Activated CD4-positive, alpha-beta T cell treated with anti-CD3 and anti-CD28 coated beads for 4 hours (primary cell): ENCODE results near the gene SDHAF4.
"Not testable (repeated sequence)": the region's sequence is repeated elsewhere in the genome, so short reads cannot be mapped to it uniquely, and the experiment has no call there.

Experiments
- DNase-seq, 2 donors: peaks; one replicate each; pipeline ENCODE4 v3.0.0-alpha.2; 2020

SDHAF4 gene

GRCh38 chr6:70566751-70567382, at the start of gene SDHAF4:
SDHAF4 (plus strand) TSS chr6:70566930; CDS start chr6:70566941, 11 bp downstream.
- DNase-seq: peak; percentile 95

DNA sequence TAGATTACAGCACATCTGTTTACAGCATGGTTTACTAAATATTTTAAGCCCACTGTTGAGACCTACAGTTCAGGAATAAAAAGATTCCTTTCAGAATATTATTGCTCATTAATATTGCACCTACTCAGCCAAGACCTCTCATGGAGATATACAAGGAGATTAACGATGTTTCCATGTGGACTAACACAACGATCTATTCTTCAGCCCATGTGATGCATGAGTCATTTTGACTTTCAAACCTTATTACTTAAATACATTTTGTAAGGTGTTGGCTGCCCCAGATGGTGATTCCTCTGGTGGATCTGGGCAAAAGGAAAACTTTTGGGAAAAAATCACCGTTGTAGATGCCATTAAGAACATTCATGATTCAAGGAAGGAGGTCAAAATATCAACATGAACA, 48.0 kb upstream of the SDHAF4 start:
- no peak for DNase-seq

- peak in 1 of 2 donors; percentile 11 for DNase-seq
These were observed 46.2 kb upstream of the SDHAF4 start for GRCh38 chr6:70520575-70520974.

DNA sequence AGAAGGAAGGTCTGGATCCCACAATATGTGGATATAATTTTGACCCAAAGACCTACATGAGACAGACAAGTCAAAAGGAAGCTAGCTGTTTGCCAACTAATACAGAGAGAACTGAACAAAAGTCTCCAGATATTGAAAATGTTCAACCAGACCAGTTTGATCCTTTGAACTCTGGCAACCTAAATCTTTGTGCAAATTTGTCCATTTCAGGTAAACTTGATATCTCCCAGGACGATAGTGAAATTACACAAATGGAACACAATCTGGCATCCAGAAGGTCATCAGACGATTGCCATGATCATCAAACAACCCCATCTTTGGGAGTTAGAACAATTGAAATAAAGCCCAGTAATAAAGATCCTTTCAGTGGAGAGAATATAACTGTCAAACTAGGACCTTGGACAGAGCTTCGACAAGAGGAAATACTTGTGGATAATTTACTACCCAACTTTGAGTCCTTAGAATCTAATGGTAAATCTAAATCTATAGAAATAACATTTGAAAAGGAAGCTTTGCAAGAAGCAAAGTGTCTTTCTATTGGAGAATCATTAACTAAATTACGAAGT, 41.9 kb upstream of the SDHAF4 start:
- no peak for DNase-seq

DNA sequence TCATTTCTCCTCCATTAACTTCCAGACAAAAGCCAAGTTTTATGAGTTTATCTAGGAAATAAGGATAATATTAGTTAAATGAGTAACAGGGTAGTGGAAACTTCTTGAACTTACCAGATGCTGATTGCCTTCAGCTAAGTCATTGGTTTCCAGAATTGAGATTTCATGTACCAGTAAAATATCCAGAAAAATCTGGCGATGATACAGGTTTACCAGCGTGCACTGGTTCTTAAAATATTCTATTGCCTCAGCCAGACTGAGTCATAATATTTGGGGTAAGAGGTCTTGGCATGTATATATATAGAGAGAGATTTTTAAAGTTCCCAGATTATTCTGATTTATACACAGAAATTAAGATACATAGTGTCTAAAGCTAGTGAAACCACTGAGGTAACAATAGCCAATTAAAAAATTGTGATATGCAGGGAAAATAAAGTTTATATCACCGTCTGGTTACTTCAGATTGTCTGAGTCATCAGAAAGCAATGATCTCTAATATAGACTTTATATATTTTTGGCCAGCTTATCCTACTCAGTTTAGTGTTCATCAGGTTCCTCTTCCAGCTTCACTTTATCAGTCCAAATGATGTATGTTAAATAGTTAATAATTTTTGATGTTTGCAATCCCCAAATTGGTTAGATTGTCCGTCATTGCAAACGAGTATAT, 39.5 kb upstream of the SDHAF4 start:
- no peak for DNase-seq

DNA sequence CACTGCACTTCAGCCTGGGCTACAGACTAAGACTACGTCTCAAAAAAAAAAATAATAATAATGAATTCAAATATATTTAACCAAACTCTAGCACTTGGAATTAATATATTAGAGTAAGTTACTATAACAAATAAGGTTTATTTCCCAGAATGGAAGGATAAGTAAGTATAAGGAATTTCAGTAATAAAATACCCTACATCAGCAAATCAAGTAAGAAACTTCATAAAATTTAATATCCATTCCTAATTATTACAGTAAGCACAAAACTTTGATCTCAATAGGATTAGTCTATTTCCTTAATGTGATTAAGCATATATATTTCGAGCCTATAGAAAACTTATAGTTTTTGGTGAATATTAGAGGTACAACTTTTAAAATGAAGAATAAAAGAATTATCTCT, 36.7 kb upstream of the SDHAF4 start:
- no peak for DNase-seq

DNA sequence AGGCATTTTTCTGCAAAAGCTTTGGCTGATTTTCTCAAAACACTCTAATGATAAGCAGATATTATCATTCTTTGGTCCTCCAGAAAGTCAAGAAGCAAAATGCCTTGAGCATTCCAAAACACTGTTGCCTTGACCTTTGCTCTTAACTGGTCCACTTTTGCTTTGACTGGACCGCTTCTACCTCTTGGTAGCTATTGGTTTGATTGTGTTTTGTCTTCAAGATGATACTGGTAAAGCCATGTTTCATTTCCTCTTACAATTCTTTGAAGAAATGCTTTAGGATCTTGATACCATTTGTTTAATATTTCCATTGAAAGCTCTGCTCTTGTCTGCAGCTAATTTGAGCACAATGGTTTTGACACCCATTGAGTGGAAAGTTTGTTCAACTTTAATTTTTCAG, 35.6 kb upstream of the SDHAF4 start:
- DNase-seq: no peak

DNA sequence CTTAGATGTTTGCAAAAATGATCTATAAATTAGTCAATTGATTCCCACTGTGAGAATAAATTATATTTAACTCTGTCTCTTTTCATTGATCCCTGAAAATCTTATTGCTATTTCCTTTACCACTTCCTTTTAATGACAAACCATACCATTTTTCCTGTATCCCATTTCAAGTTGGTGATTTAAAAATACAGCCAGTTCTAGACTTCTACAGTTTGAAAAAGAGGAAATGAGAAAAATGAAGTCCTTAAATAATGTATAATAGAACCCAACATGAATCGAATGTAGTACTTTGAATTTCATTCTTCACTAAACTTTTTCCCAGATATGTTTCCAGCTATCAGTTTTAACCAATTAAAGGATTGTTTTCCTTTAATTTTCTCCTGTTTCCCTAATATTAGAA, 29.5 kb upstream of the SDHAF4 start:
- no peak for DNase-seq

- DNase-seq: no peak
These were observed 28.4 kb upstream of the SDHAF4 start for GRCh38 chr6:70538376-70538775.

- DNase-seq: no peak
These were observed 19.4 kb upstream of the SDHAF4 start for GRCh38 chr6:70547313-70547712.

DNA sequence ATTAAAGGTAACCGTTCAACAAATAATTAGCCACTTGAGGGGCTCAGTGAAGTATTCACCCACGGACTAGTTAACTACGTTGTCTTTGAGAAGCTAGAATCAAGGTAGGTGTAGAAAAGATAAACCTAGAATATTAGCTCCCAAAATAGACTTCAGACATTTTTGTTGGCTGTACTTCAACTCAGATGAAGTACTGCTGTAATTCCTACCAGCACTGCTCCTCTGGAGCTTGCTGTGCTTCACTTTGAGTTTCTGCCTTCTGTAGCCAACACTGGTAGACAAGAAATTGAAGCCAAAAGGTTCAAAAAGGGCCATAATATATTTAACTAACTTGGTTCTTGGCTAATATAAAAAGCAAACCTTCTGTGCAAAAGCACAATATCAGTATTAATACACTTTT, 18.8 kb upstream of the SDHAF4 start:
- no peak for DNase-seq

DNA sequence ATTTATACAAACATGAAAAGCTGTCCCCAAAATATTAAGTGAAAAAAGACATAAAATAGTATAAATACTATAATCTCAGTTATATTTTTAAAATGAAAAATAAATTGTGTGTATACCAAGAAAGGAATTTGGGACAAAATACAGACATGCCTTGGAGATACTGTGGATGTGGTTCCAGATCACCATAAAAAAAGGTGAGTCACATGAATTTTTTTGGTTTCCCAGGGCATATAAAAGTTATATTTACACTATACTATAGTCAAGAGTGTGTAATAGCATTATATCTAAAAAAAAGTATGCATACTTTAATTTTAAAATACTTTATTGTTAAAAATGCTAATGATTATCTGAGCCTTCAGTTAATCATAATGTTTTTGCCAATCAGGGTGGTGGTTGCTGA, 17.4 kb upstream of the SDHAF4 start:
- DNase-seq: no peak

GRCh38 chr6:70551566-70551965, 15.2 kb upstream of the SDHAF4 start:
- DNase-seq: no peak

DNA sequence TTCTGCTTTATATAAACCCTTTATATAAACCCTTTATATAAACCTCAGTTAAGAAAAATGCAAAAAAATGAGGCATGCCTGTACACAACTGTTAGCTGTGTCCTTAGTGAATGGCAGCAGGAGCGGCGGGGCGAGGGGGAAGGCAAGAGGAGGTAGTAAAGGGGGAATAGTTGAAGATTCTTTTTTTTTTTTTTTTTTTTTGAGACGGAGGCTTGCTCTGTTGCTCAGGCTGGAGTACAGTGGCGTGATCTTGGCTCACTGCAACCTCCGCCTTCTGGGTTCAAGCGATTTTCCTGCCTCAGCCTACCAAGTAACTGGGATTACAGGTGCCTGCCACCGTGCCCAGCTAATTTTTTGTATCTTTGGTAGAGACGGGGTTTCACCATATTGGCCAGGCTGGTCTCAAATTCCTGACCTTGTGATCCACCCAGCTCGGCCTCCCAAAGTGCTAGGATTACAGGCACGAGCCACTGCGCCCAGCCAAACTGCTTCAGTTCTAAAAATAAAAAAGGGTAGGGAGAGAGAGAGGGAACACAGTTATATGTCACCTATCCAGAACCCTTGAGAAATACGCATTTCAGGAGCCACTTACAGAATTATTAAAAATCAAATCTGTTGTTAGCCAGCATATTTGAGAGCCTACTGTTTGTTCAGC, 14.3 kb upstream of the SDHAF4 start:
- not testable (repeated sequence) for DNase-seq

- DNase-seq: no peak
These were observed 13.8 kb upstream of the SDHAF4 start for GRCh38 chr6:70552974-70553373.

GRCh38 chr6:70557998-70558397, 8.7 kb upstream of the SDHAF4 start:
- DNase-seq: no peak

- DNase-seq: not testable (repeated sequence)
These were observed 4.3 kb upstream of the SDHAF4 start for GRCh38 chr6:70562401-70562800.

GRCh38 chr6:70563530-70563929, 3.2 kb upstream of the SDHAF4 start:
- DNase-seq: no peak

GRCh38 chr6:70574643-70575042, 7.9 kb downstream of the SDHAF4 start:
- DNase-seq: no peak

- no peak for DNase-seq
These were observed 9.3 kb downstream of the SDHAF4 start for GRCh38 chr6:70575899-70576495.

GRCh38 chr6:70586114-70586513, 19.4 kb downstream of the SDHAF4 start:
- DNase-seq: no peak

DNA sequence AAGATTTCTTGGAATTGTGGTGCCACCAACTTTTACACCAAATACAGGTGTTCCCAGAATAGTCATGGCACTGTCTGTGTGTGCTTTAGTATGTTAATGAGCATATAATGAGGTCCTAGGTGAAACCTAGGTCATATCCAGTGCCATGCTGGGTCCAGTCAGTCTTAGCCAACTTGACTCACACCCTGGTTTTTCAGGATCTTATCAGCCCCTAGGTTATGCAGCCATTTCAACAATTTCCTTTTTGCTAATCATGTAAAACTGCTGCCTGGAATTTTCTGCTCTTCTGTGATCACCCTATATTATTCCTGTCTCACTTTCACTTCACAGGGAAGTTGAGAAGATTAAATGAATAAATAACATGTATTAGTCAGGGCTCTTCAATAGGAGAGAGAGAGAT, 23.7 kb downstream of the SDHAF4 start:
- no peak for DNase-seq

DNA sequence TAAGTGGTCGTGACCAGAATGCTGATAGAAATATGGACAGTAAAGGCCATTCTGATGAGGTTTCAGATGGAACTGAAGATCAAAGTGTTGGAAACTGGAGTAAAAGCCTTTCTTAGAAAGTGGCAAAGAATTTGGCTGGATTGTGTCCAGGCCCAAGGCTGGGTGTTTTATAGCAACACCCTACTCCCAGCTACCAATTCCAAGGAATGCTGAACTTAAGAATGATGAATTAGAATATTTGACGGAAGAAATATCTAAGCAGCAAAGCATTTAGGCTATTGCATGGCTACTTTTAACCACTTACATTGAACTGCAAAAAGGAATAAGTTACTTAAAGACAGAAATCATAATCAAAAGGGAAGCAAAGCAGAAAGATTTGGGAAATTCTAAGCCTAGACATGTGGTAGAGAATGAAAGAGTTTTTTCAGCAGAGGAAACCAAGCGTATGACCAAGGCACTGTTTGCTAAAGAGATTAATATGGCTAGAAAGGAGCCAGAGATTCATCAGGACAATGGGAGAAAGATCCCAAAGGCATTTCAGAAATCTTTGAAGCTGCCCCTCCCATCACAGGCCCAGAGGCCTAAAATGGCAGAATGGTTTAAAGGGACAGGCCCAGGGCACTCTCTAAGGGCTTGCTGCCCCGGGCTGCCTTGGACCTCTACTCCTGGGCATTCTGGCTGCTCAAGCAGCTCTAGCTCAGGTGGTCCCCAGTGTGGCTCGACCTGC, 25.8 kb downstream of the SDHAF4 start:
- no peak for DNase-seq
